ENCODE measurements around the gene DNAH6.
"Not testable (repeated sequence)": the region's sequence is repeated elsewhere in the genome, so short reads cannot be mapped to it uniquely, and the experiment has no call there.

The DNAH6 gene

GRCh38 chr2:84537251-84537650 lies 21.0 kb downstream of the DNAH6 start:
- Histone ChIP-seq H3K4me3 (ENCODE audit: control insufficient read depth in 1 of 7, extremely low read depth in 1 of 7, insufficient read depth in 4 of 7, low read depth in 2 of 7, low read length in 6 of 7) (no peak overlapping the region), H3K4me1 (ENCODE audit: control extremely low read depth in 1 of 4, control insufficient read depth in 4 of 4, insufficient read depth in 4 of 4, low read length in 3 of 4) (peaks cover 0 to 2% (median under 1%) of the 10 kb centered on the region in 4 experiments), H3K36me3 (ENCODE audit: control insufficient read depth in 4 of 4, insufficient read depth in 4 of 4, low read length in 3 of 4) (no peaks in the 10 kb centered on the region), H3K27me3 (replicated peaks in 2 of 5; ENCODE audit: control insufficient read depth in 4 of 5, insufficient read depth in 5 of 5, low read length in 4 of 5) (no peaks in the 10 kb centered on the region), H3K27ac (ENCODE audit: insufficient read depth in 1 of 2, low read depth in 1 of 2, low read length in 2 of 2, poor library complexity in 1 of 2, severe bottlenecking in 2 of 2) (no peak overlapping the region), H3K9me3 (ENCODE audit: control extremely low read depth in 1 of 5, control insufficient read depth in 4 of 5, insufficient read depth in 2 of 5, low read depth in 1 of 5, low read length in 4 of 5) (peaks cover 0 to 1% (median 0%) of the 10 kb centered on the region in 5 experiments)
- no peak for DNase-seq
- ChIA-PET CTCF (interaction anchor here (1.0 kb wide), 1 partner anchor 20 kb away, joined by 3 read pairs; the partner anchor contains the start of gene DNAH6), POLR2A (interaction anchor here (0.9 kb wide), 1 partner anchor 16 kb away, joined by 3 read pairs; no protein-coding TSS in a partner anchor)
- WGBS (ENCODE audit: insufficient coverage), result 100% methylated on average over 1 of the region's 1 CpG

- Histone ChIP-seq H3K27ac (ENCODE audit: insufficient read depth in 1 of 2, low read depth in 1 of 2, low read length in 2 of 2, poor library complexity in 1 of 2, severe bottlenecking in 2 of 2) (no peak overlapping the region), H3K4me3 (ENCODE audit: control insufficient read depth in 1 of 7, extremely low read depth in 1 of 7, insufficient read depth in 4 of 7, low read depth in 2 of 7, low read length in 6 of 7) (no peak overlapping the region), H3K36me3 (ENCODE audit: control insufficient read depth in 4 of 4, insufficient read depth in 4 of 4, low read length in 3 of 4) (no peaks in the 10 kb centered on the region), H3K27me3 (replicated peaks in 2 of 5; ENCODE audit: control insufficient read depth in 4 of 5, insufficient read depth in 5 of 5, low read length in 4 of 5) (no peaks in the 10 kb centered on the region), H3K4me1 (ENCODE audit: control extremely low read depth in 1 of 4, control insufficient read depth in 4 of 4, insufficient read depth in 4 of 4, low read length in 3 of 4) (no peaks in the 10 kb centered on the region), H3K9me3 (ENCODE audit: control extremely low read depth in 1 of 5, control insufficient read depth in 4 of 5, insufficient read depth in 2 of 5, low read depth in 1 of 5, low read length in 4 of 5) (peaks cover 0 to 1% (median 0%) of the 10 kb centered on the region in 5 experiments)
- ChIA-PET CTCF (no interaction called here), POLR2A (no interaction called here)
- DNase-seq, result no peak
These were observed 23.4 kb downstream of the DNAH6 start for GRCh38 chr2:84539729-84540128.

GRCh38 chr2:84545005-84545404 lies 28.7 kb downstream of the DNAH6 start:
- Histone ChIP-seq H3K27ac (ENCODE audit: insufficient read depth in 1 of 2, low read depth in 1 of 2, low read length in 2 of 2, poor library complexity in 1 of 2, severe bottlenecking in 2 of 2) (no peak overlapping the region), H3K9me3 (ENCODE audit: control extremely low read depth in 1 of 5, control insufficient read depth in 4 of 5, insufficient read depth in 2 of 5, low read depth in 1 of 5, low read length in 4 of 5) (peaks cover 0 to under 1% (median 0%) of the 10 kb centered on the region in 5 experiments), H3K4me1 (ENCODE audit: control extremely low read depth in 1 of 4, control insufficient read depth in 4 of 4, insufficient read depth in 4 of 4, low read length in 3 of 4) (no peaks in the 10 kb centered on the region), H3K36me3 (ENCODE audit: control insufficient read depth in 4 of 4, insufficient read depth in 4 of 4, low read length in 3 of 4) (no peaks in the 10 kb centered on the region), H3K4me3 (ENCODE audit: control insufficient read depth in 1 of 7, extremely low read depth in 1 of 7, insufficient read depth in 4 of 7, low read depth in 2 of 7, low read length in 6 of 7) (no peak overlapping the region), H3K27me3 (replicated peaks in 2 of 5; ENCODE audit: control insufficient read depth in 4 of 5, insufficient read depth in 5 of 5, low read length in 4 of 5) (peaks cover 0 to 3% (median 0%) of the 10 kb centered on the region in 5 experiments)
- CTCF ChIA-PET, result no interaction called here
- POLR2A ChIA-PET, result no interaction called here
- DNase-seq, result no peak

- 100% methylated on average over 1 of the region's 2 CpGs for WGBS (ENCODE audit: insufficient coverage)
- POLR2A ChIA-PET, result no interaction called here
- Histone ChIP-seq H3K36me3 (ENCODE audit: control insufficient read depth in 4 of 4, insufficient read depth in 4 of 4, low read length in 3 of 4) (no peaks in the 10 kb centered on the region), H3K4me1 (ENCODE audit: control extremely low read depth in 1 of 4, control insufficient read depth in 4 of 4, insufficient read depth in 4 of 4, low read length in 3 of 4) (no peaks in the 10 kb centered on the region), H3K4me3 (ENCODE audit: control insufficient read depth in 1 of 7, extremely low read depth in 1 of 7, insufficient read depth in 4 of 7, low read depth in 2 of 7, low read length in 6 of 7) (no peak overlapping the region), H3K9me3 (ENCODE audit: control extremely low read depth in 1 of 5, control insufficient read depth in 4 of 5, insufficient read depth in 2 of 5, low read depth in 1 of 5, low read length in 4 of 5) (no peaks in the 10 kb centered on the region), H3K27ac (ENCODE audit: insufficient read depth in 1 of 2, low read depth in 1 of 2, low read length in 2 of 2, poor library complexity in 1 of 2, severe bottlenecking in 2 of 2) (no peak overlapping the region), H3K27me3 (replicated peaks in 2 of 5; ENCODE audit: control insufficient read depth in 4 of 5, insufficient read depth in 5 of 5, low read length in 4 of 5) (peaks cover 0 to 3% (median 0%) of the 10 kb centered on the region in 5 experiments)
- CTCF ChIA-PET, result no interaction called here
- DNase-seq, result no peak
These were observed 30.3 kb downstream of the DNAH6 start for GRCh38 chr2:84546551-84546950.

GRCh38 chr2:84548303-84548702 lies 32.0 kb downstream of the DNAH6 start:
- Histone ChIP-seq H3K4me3 (ENCODE audit: control insufficient read depth in 1 of 7, extremely low read depth in 1 of 7, insufficient read depth in 4 of 7, low read depth in 2 of 7, low read length in 6 of 7) (no peak overlapping the region), H3K4me1 (ENCODE audit: control extremely low read depth in 1 of 4, control insufficient read depth in 4 of 4, insufficient read depth in 4 of 4, low read length in 3 of 4) (no peaks in the 10 kb centered on the region), H3K36me3 (ENCODE audit: control insufficient read depth in 4 of 4, insufficient read depth in 4 of 4, low read length in 3 of 4) (no peaks in the 10 kb centered on the region), H3K9me3 (ENCODE audit: control extremely low read depth in 1 of 5, control insufficient read depth in 4 of 5, insufficient read depth in 2 of 5, low read depth in 1 of 5, low read length in 4 of 5) (no peaks in the 10 kb centered on the region), H3K27me3 (replicated peaks in 2 of 5; ENCODE audit: control insufficient read depth in 4 of 5, insufficient read depth in 5 of 5, low read length in 4 of 5) (peaks cover 0 to 3% (median 0%) of the 10 kb centered on the region in 5 experiments), H3K27ac (ENCODE audit: insufficient read depth in 1 of 2, low read depth in 1 of 2, low read length in 2 of 2, poor library complexity in 1 of 2, severe bottlenecking in 2 of 2) (no peak overlapping the region)
- ChIA-PET CTCF (no interaction called here), POLR2A (no interaction called here)
- WGBS (ENCODE audit: insufficient coverage), result no CpG with 5 or more reads among the region's 1 CpG
- no peak for DNase-seq

- H3K27me3 ChIP-seq (replicated peaks in 2 of 5; ENCODE audit: control insufficient read depth in 4 of 5, insufficient read depth in 5 of 5, low read length in 4 of 5), result peaks cover 0 to 3% (median 0%) of the 10 kb centered on the region in 5 experiments
- H3K4me3 ChIP-seq (ENCODE audit: control insufficient read depth in 1 of 7, extremely low read depth in 1 of 7, insufficient read depth in 4 of 7, low read depth in 2 of 7, low read length in 6 of 7), result no peak overlapping the region
- H3K36me3 ChIP-seq (ENCODE audit: control insufficient read depth in 4 of 4, insufficient read depth in 4 of 4, low read length in 3 of 4), result no peaks in the 10 kb centered on the region
- no peaks in the 10 kb centered on the region for H3K4me1 ChIP-seq (ENCODE audit: control extremely low read depth in 1 of 4, control insufficient read depth in 4 of 4, insufficient read depth in 4 of 4, low read length in 3 of 4)
- H3K9me3 ChIP-seq (ENCODE audit: control extremely low read depth in 1 of 5, control insufficient read depth in 4 of 5, insufficient read depth in 2 of 5, low read depth in 1 of 5, low read length in 4 of 5), result no peaks in the 10 kb centered on the region
- 100% methylated on average over 1 of the region's 1 CpG for WGBS (ENCODE audit: insufficient coverage)
- ChIA-PET CTCF (no interaction called here), POLR2A (no interaction called here)
- no peak for DNase-seq
- no peak overlapping the region for H3K27ac ChIP-seq (ENCODE audit: insufficient read depth in 1 of 2, low read depth in 1 of 2, low read length in 2 of 2, poor library complexity in 1 of 2, severe bottlenecking in 2 of 2)
These were observed 34.6 kb downstream of the DNAH6 start for GRCh38 chr2:84550916-84551315.

- H3K27me3 ChIP-seq (replicated peaks in 2 of 5; ENCODE audit: control insufficient read depth in 4 of 5, insufficient read depth in 5 of 5, low read length in 4 of 5); POLR2A ChIA-PET; DNase-seq; H3K36me3 ChIP-seq (ENCODE audit: control insufficient read depth in 4 of 4, insufficient read depth in 4 of 4, low read length in 3 of 4); H3K27ac ChIP-seq (ENCODE audit: insufficient read depth in 1 of 2, low read depth in 1 of 2, low read length in 2 of 2, poor library complexity in 1 of 2, severe bottlenecking in 2 of 2); H3K9me3 ChIP-seq (ENCODE audit: control extremely low read depth in 1 of 5, control insufficient read depth in 4 of 5, insufficient read depth in 2 of 5, low read depth in 1 of 5, low read length in 4 of 5); CTCF ChIA-PET; H3K4me3 ChIP-seq (ENCODE audit: control insufficient read depth in 1 of 7, extremely low read depth in 1 of 7, insufficient read depth in 4 of 7, low read depth in 2 of 7, low read length in 6 of 7); H3K4me1 ChIP-seq (ENCODE audit: control extremely low read depth in 1 of 4, control insufficient read depth in 4 of 4, insufficient read depth in 4 of 4, low read length in 3 of 4): not testable (repeated sequence)
- 100% methylated on average over 3 of the region's 6 CpGs for WGBS (ENCODE audit: insufficient coverage)
These were observed 35.2 kb downstream of the DNAH6 start for GRCh38 chr2:84551526-84551925.

Measured in common myeloid progenitor, CD34-positive (primary cell).